Cerebellar nuclear complex (tissue), 1 donor: Measurements from ENCODE around the gene GARRE1.
"Not testable (repeated sequence)": the region's sequence is repeated elsewhere in the genome, so short reads cannot be mapped to it uniquely, and the experiment has no call there.

Source experiments
- DNase-seq, 2 experiments: peaks; one replicate each; lab custom pipeline; 2025; lab: John Stamatoyannopoulos, UW

The GARRE1 gene

GRCh38 chr19:34254046-34254697 is at the start of gene GARRE1:
TSS of gene GARRE1 (plus strand) at chr19:34254554. CDS start at chr19:34300474, 45,920 bp downstream.
- peak in 1 of 2 experiments; percentile 56 for DNase-seq

GRCh38 chr19:34205324-34205723 is 49.0 kb upstream of the GARRE1 start:
- not testable (repeated sequence) for DNase-seq

GRCh38 chr19:34208291-34208884 is 46.0 kb upstream of the GARRE1 start:
- no peak for DNase-seq

GRCh38 chr19:34209726-34210125 is 44.6 kb upstream of the GARRE1 start:
- DNase-seq, result no peak

GRCh38 chr19:34213283-34213682 is 41.1 kb upstream of the GARRE1 start:
- no peak for DNase-seq

GRCh38 chr19:34214040-34214439 is 40.3 kb upstream of the GARRE1 start:
- DNase-seq, result no peak

GRCh38 chr19:34215006-34215665 is 39.2 kb upstream of the GARRE1 start:
- DNase-seq, result no peak

- DNase-seq, result no peak
Measured at GRCh38 chr19:34215666-34216038, 38.7 kb upstream of the GARRE1 start.

- not testable (repeated sequence) for DNase-seq
Measured at GRCh38 chr19:34216745-34217219, 37.6 kb upstream of the GARRE1 start.

- no peak for DNase-seq
Measured at GRCh38 chr19:34217952-34218817, 36.2 kb upstream of the GARRE1 start.

GRCh38 chr19:34218818-34219164 is 35.6 kb upstream of the GARRE1 start:
- no peak for DNase-seq

- DNase-seq, result peak in 1 of 2 experiments; percentile 5
Measured at GRCh38 chr19:34220472-34221063, 33.8 kb upstream of the GARRE1 start.

- no peak for DNase-seq
Measured at GRCh38 chr19:34222386-34222785, 32.0 kb upstream of the GARRE1 start.

- no peak for DNase-seq
Measured at GRCh38 chr19:34224996-34225658, 29.2 kb upstream of the GARRE1 start.

GRCh38 chr19:34225659-34226015 is 28.7 kb upstream of the GARRE1 start:
- DNase-seq, result no peak

- DNase-seq, result no peak
Measured at GRCh38 chr19:34226036-34226435, 28.3 kb upstream of the GARRE1 start.

- DNase-seq, result no peak
Measured at GRCh38 chr19:34228347-34228746, 26.0 kb upstream of the GARRE1 start.

GRCh38 chr19:34228762-34229161 is 25.6 kb upstream of the GARRE1 start:
- DNase-seq, result no peak

GRCh38 chr19:34229721-34230120 is 24.6 kb upstream of the GARRE1 start:
- DNase-seq, result no peak

GRCh38 chr19:34230820-34231219 is 23.5 kb upstream of the GARRE1 start:
- no peak for DNase-seq

GRCh38 chr19:34231439-34231838 is 22.9 kb upstream of the GARRE1 start:
- no peak for DNase-seq
